NCI-H1417 treated with DMSO at 0.1 percent for 48 hours (cell line): ENCODE measurements around the gene VWA5B1.
"Not testable (repeated sequence)": the region's sequence is repeated elsewhere in the genome, so short reads cannot be mapped to it uniquely, and the experiment has no call there.

Experiments used
- DNase-seq: peaks from one replicate; lab custom pipeline; 2025; lab: John Stamatoyannopoulos, UW

The VWA5B1 gene

GRCh38 chr1:20281801-20282200, 8.9 kb upstream of the VWA5B1 start:
- no peak for DNase-seq

DNA sequence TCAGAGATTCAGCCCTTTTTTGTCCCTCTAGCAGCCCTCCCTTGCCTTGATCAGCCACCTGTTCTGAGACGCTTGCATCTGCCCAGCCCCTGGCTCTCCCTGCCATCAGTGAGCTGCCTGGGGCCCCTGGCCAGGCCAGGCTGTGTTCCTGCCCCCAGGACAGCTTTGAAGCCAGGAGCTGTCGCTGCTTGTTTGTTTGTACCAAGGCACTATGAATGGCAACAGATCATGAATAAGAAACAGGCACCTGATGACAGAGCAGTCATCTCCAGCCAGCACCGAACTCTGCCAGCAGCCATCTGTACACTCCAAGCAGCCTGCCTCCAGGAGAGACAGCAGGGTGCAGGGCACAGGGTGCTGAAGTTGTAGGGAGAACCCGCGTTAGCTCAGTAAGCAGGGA, 8.1 kb upstream of the VWA5B1 start:
- no peak for DNase-seq

GRCh38 chr1:20284046-20284445, 6.6 kb upstream of the VWA5B1 start:
- DNase-seq = no peak

DNA sequence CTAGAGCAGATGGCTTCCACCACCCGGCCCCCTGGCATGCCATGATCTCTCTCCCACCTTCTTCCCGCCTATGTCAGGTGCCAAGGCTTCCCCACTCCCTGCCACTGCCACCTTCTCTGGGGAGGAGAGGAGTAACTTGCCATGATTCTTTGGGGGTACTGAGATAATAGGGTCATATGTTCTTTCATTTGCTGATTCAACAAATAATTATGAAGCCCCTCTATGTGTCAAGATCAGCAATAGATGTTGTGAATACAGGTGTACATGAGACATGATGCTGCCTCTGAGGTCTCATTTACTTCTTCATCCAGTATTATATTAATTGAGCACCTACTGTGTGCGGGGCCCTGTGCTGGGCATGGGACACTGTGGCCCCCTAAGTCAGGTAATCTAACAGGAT, 6.0 kb upstream of the VWA5B1 start:
- no peak for DNase-seq

DNA sequence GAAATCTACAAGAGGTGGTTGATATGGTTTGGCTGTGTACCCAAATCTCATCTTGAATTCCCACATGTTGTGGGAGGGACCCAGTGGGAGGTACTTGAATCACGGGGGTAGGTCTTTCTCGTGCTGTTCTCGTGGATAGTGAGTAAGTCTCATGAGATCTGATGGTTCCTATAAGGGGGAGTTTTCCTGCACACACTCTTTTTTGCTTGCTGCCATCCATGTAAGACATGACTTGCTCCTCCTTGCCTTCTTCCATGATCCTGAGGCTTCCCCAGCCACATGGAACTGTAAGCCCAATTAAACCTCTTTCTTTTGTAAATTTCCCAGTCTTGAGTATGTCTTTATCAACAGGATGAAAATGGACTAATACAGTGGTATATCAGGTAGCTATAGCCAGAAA, 5.2 kb upstream of the VWA5B1 start:
- no peak for DNase-seq

- DNase-seq = not testable (repeated sequence)
Measured at GRCh38 chr1:20287696-20288095, 3.0 kb upstream of the VWA5B1 start.

DNA sequence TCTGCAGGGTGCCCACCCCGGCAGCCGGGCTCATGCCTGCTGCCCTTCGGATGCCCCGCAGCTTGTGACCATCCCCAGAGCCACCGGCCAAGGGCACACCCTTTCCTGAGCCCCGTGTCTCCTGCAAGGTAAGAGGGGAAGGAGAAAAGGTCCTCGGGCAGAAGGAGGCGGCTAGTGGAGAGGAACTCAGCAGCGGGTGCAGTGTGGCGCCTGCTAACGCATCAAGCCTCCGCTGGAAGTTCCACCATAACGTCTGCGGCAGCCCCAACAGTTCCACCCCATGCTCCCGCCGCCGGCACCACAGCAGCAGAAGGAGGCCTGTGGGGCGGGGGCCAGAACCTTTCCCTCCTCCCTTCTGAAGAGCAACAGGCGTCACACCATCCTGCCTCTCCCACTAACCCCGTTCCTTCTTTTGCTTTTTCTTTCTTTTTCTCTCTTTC, 990 bp downstream of the VWA5B1 start:
- no peak for DNase-seq

DNA sequence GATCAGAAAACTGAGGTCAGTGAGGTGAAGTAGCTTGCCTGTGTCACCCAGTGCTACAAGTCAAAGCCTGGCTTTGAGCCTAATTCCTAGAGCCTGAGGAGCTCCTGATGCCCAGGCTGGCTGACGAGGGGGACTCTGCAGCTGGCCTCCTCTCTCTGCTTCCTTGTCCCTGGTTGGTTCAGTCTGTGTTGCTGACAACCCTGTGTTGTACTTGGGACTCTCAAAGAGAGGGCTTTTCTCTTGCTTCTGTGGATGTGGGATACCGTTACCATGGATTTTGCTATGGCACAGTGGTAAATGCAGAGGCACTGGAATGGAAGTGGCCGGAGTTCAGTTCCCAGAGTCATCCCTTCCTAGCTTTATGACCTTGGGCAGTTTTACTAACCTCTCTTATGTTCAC, 8.0 kb downstream of the VWA5B1 start:
- DNase-seq = no peak

DNA sequence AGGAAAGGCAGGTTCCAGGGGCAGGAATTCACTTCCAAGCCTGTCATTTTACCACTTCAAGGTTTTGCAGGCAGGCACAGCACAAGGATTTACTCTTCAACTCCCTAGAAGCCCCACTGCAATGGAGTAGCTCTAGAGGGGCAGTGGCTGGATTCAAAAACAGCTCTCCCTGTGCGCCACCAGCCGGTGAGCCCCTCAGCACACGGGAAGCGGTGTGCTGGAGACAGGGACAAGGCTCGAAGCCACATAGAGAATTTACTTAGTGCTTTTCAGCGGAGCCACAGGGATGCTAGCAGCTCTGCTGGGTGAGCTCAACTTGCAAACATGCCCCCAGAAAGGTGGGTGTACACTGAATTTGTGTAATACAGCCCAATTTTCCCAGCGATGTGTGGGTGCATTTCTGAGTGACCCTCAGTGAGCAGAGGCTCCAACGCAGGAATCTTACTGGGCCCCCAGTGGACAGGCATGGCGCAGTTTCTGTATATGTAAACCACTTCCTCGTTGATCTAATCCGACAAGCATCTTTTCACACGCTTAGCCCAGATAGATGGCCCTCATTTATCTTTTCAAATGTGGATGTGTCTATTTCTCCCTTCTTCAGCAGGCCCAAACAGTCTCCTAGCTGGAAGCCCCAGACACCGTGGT, 10.9 kb downstream of the VWA5B1 start:
- DNase-seq = no peak

DNA sequence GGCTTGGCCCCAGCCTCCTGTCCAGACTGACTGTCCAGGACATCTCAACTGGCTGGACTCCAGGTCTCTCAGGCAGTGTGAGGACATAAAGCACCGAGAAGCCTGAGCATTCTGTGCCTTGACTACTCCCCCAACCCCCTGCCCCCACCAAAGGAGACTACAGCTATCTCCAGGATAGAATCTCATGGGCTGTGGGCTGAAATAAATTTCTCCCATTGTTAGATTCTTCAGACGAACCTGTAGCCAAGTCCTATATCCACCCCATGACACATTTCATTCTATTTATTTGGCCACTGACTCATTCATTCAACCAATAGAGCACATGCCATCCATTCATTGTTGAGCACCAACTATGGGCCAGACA, 11.4 kb downstream of the VWA5B1 start:
- DNase-seq = no peak

DNA sequence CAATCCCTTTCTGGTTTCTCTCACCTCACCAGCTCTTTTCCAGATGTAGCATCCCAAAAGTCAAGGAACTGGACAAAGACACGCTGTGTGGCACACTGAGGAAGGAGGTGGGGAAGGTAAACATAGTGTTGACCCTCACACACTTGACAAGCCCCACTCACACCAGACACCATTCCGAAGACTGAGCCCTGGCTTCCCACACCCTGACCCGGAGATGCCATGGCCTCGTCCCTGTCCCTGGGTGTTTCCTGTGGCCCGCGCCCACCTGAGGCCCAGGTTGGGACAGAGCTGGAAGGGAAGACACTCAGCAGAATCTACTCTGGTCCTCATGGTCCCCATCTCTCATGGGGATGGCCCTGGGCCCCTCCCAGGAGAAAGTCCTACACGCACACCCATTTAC, 16.4 kb downstream of the VWA5B1 start:
- no peak for DNase-seq

DNA sequence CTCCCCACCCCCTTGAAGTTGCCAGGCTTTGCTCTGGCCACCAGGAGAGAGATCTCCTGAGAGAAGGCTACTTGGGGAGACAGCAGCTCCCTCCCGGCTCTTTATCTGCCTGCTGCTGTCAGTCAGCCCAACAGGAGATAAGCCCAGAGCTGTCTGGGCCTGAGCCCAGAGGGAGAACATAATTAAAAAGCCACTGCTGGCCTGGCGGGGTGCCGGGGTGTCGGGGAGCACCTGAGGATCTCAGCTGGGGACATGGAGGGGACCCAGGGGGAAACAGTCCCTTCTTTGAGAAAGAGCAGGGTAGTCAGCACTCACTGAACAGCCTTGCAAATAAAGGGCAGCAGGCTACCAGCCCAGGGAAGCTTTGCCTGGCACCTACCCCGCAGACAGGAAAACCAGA, 17.9 kb downstream of the VWA5B1 start:
- DNase-seq = no peak

- DNase-seq = no peak
Measured at GRCh38 chr1:20311289-20311688, 20.6 kb downstream of the VWA5B1 start.

DNA sequence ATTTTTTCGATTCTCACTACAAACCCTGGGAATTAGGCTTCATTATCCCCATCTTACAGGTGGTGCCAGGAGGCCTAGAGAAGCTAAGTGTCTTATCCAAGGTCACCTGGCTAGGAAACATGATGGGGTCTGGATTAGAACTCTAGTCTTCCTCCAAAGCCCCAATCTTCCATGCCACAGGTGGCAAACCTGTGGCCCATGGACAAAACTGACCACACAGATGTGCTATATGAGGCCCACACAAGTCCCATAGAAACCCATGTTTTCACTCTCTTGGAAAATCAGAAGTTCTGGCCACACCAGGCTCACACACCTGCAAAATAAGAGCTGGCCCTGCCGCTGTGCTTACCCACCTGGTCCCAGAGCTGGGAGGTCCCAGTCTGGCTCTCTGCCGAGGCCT, 21.6 kb downstream of the VWA5B1 start:
- no peak for DNase-seq

DNA sequence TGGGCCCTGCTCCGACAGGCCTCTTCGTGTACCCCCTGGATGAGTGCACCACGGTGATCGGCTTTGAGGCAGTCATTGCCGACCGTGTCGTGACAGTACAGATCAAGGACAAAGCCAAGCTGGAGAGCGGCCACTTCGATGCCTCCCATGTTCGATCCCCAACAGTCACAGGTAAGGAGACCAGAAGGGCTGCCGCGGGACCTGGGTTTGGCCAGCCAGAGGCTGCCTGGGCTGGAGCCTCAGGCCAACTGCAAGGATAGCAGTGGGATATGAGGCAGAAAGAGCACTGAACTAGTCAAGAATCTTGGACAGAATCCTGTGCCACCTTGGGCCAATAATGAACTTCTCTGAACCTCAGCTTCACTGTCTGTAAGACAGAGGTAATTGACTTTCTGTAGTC, 22.1 kb downstream of the VWA5B1 start:
- DNase-seq = no peak

GRCh38 chr1:20317471-20317870, 26.8 kb downstream of the VWA5B1 start:
- DNase-seq = no peak

DNA sequence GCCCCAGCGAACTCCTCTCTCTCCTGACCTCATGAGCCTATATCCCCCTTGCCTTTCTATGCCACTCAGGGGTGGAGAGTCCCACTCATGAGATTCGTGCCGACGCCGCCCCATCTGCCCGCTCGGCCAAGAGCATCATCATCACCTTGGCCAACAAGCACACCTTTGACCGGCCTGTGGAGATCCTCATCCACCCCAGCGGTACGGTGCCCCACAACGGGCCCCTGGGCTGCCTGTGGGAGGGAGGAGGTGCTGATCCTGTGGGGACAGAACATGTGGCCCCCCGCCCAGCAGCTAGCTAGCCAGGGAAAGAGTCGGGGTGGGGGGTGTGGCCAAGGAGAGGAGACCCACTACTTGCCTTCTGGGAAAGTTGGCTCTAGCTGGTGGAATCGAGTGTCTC, 27.8 kb downstream of the VWA5B1 start:
- no peak for DNase-seq

DNA sequence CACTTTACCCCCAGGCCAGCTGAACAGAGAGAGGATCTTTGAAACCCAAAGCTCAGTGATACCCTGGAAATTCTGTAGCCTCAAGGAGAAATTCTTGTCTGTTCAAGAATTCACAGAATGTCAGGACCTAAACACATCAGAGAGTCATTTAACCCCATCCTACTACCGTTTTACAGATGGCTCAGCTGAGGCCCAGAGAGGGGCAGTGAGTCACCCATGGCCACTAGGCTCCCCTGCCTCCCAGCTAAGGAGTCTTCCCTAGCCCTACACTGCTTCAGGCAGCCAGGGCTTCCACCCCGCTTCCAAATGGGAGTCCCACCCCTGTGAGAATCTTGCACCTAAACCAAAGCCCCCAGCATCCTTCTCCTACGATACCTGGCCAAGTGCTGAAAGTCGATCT, 28.3 kb downstream of the VWA5B1 start:
- no peak for DNase-seq

GRCh38 chr1:20319456-20320220, 29.0 kb downstream of the VWA5B1 start:
- DNase-seq = no peak

- DNase-seq = no peak
Measured at GRCh38 chr1:20320704-20321103, 30.0 kb downstream of the VWA5B1 start.

DNA sequence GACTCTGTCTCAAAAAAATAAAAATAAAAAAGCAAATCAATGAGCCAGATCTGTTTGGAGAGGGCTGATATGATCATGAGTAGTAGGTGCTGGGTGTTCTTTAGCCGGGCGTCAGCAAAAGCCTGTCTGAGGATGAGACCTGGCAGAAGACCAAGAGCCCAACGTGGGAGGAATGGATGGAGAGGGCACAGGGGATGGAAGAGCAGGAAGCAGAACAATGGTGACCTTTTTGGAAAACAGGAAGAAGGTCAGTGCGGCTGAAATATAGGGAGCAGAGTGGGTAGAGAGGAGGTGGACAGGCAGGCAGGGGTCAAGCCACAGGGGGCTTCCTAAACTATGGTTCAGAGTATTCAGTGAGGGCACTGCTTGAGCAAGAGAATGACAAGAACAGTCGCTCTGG, 30.9 kb downstream of the VWA5B1 start:
- DNase-seq = no peak

DNA sequence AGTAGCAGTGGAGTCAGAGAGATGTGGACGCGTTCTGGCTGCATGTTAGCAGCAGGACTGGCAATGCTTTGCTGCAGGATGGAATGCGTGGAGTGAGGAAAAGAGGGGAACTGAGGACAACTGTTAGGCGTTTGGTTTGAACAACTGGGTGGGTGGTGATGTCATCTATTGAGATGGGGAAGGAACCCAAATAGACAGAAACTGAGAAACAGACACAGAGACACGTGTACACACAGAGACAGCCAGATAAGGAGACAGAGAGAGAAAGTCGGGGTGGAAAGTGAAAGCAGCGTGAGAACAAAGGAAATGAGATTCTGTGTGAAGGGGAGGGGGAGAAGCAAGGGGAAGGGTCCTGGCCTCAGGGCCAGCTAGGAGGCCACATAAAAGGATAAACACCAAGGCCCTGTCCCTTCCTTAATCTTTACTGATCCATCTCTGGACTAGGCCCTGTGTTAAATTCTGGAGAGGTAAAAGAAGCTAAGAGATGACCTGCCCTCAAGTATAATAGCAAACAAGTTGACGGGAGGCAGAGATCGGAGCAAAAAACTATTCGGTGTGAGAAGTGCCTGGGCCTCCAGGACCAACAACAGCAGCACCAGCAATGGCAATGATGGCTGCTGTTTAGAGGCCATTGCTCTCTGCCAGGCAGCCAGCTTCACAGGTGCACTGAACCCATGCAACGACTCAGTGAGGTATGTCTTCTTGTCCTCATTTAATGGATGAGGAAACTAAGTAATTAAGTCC, 31.6 kb downstream of the VWA5B1 start:
- no peak for DNase-seq
